Activated CD8-positive, alpha-beta memory T cell treated with anti-CD3 and anti-CD28 coated beads, Interleukin-2, amount 50 U/mL, for 1 hour (primary cell): ENCODE results near the gene MC5R.

ENCODE experiments used
- DNase-seq: peaks from one replicate; pipeline ENCODE4 v3.0.0-alpha.2; 2020; ENCODE audit errors: extremely low read depth

Gene MC5R

GRCh38 chr18:13823707-13824395, at the start of gene MC5R:
Gene MC5R (plus strand): TSS chr18:13824149. CDS start chr18:13825766, 1,617 bp downstream.
- DNase-seq, result peak; percentile 4

GRCh38 chr18:13775058-13775457, 48.9 kb upstream of the MC5R start:
- no peak for DNase-seq

- no peak for DNase-seq
These were observed 32.8 kb upstream of the MC5R start for GRCh38 chr18:13791181-13791580.

GRCh38 chr18:13793819-13794218, 30.1 kb upstream of the MC5R start:
- no peak for DNase-seq

- no peak for DNase-seq
These were observed 27.4 kb upstream of the MC5R start for GRCh38 chr18:13796515-13796914.

GRCh38 chr18:13797157-13797611, 26.8 kb upstream of the MC5R start:
- DNase-seq, result no peak

GRCh38 chr18:13799396-13799795, 24.6 kb upstream of the MC5R start:
- DNase-seq, result no peak

GRCh38 chr18:13800505-13801259, 23.3 kb upstream of the MC5R start:
- no peak for DNase-seq

GRCh38 chr18:13801260-13801601, 22.7 kb upstream of the MC5R start:
- no peak for DNase-seq

GRCh38 chr18:13804305-13804704, 19.6 kb upstream of the MC5R start:
- DNase-seq, result no peak

GRCh38 chr18:13808294-13809042, 15.5 kb upstream of the MC5R start:
- no peak for DNase-seq

- no peak for DNase-seq
These were observed 14.9 kb upstream of the MC5R start for GRCh38 chr18:13809043-13809430.

GRCh38 chr18:13809531-13810255, 14.3 kb upstream of the MC5R start:
- no peak for DNase-seq

GRCh38 chr18:13810950-13811485, 12.9 kb upstream of the MC5R start:
- no peak for DNase-seq

- no peak for DNase-seq
These were observed 12.0 kb upstream of the MC5R start for GRCh38 chr18:13811993-13812392.

- DNase-seq, result no peak
These were observed 10.6 kb upstream of the MC5R start for GRCh38 chr18:13813271-13813849.

GRCh38 chr18:13826209-13826608, 2.3 kb downstream of the MC5R start:
- no peak for DNase-seq

GRCh38 chr18:13831864-13832508, 8.0 kb downstream of the MC5R start:
- no peak for DNase-seq

GRCh38 chr18:13834496-13835015, 10.6 kb downstream of the MC5R start:
- DNase-seq, result no peak

- no peak for DNase-seq
These were observed 11.3 kb downstream of the MC5R start for GRCh38 chr18:13835202-13835601.

- no peak for DNase-seq
These were observed 12.6 kb downstream of the MC5R start for GRCh38 chr18:13836559-13836958.
